ENCODE measurements around the gene USP24. TPM values are rescaled to one million over a fixed set of nuclear protein-coding genes. Genes with fewer than 3 reads are reported as not detected.

Gene USP24
- total and polyA plus RNA-seq, 10 of the 15 experiments (the other 5 are each of a cell fraction or from before 2014, with no cell fraction given), result 4.6 to 36.5 (median 25.3) TPM

- TF ChIP-seq ZNF592 (IDR thresholded peaks at IDR 0.05) (no peak), POLR2AphosphoS2 (IDR thresholded peaks at IDR 0.05; ENCODE audit: low read depth, low read length) (no peak), SREBF1 (IDR thresholded peaks at IDR 0.05; ENCODE audit: low read length) (no peak), TCF3 (IDR thresholded peaks at IDR 0.05; ENCODE audit: borderline replicate concordance, insufficient read depth, low read depth, low read length) (no peak), KDM1A (IDR thresholded peaks at IDR 0.05; ENCODE audit: borderline replicate concordance) (no peak), RELB (IDR thresholded peaks at IDR 0.05; ENCODE audit: low read depth) (no peak), IRF3 (IDR thresholded peaks at IDR 0.05) (no peak), YY1 (IDR thresholded peaks at IDR 0.05; ENCODE audit: low read depth, low read length) (0 out of 2 replicates have a peak, but pooled peaks have one; percentile 33), MAX (IDR thresholded peaks at IDR 0.05; ENCODE audit: low read depth, low read length) (no peak), CUX1 (IDR thresholded peaks at IDR 0.05; ENCODE audit: insufficient replicate concordance, low read depth, low read length) (no peak), ATF7 (IDR thresholded peaks at IDR 0.05; ENCODE audit: low read depth) (peak; percentile 47; the same call in 1 of the 2 replicates), CBX5 (IDR thresholded peaks at IDR 0.05; ENCODE audit: low read depth) (no peak), EGR1 (IDR thresholded peaks at IDR 0.05; ENCODE audit: borderline replicate concordance in 1 of 2, low read depth in 2 of 2, low read length in 2 of 2) (no peak), GATAD2B (conservative IDR thresholded peaks at IDR 0.05; ENCODE audit: low read depth) (no peak), MTA3 (IDR thresholded peaks at IDR 0.05; ENCODE audit: borderline replicate concordance, low read length) (no peak), ZNF207 (IDR thresholded peaks at IDR 0.05; ENCODE audit: borderline replicate concordance) (no peak), NRF1 (conservative IDR thresholded peaks at IDR 0.05; ENCODE audit: low read depth, low read length) (no peak), POU2F2 (IDR thresholded peaks at IDR 0.05; ENCODE audit: borderline replicate concordance, low read depth, low read length) (no peak), SMAD5 (IDR thresholded peaks at IDR 0.05; ENCODE audit: low read depth) (no peak)
These were observed 74.6 kb downstream of the USP24 start (continued) for GRCh38 chr1:55140546-55140983.

Data from GM12878 (cell line).